Activated T-cell treated with anti-CD3 and anti-CD28 coated beads for 4 hours (primary cell): ENCODE measurements around the gene DIPK1B.

Experiments
- DNase-seq: peaks from one replicate; pipeline ENCODE4 v3.0.0-alpha.2; 2020

DIPK1B gene

GRCh38 chr9:136673088-136673974, 39.0 kb upstream of the DIPK1B start:
- no peak for DNase-seq

- DNase-seq = no peak
These were observed 38.2 kb upstream of the DIPK1B start for GRCh38 chr9:136673975-136674785.

DNA sequence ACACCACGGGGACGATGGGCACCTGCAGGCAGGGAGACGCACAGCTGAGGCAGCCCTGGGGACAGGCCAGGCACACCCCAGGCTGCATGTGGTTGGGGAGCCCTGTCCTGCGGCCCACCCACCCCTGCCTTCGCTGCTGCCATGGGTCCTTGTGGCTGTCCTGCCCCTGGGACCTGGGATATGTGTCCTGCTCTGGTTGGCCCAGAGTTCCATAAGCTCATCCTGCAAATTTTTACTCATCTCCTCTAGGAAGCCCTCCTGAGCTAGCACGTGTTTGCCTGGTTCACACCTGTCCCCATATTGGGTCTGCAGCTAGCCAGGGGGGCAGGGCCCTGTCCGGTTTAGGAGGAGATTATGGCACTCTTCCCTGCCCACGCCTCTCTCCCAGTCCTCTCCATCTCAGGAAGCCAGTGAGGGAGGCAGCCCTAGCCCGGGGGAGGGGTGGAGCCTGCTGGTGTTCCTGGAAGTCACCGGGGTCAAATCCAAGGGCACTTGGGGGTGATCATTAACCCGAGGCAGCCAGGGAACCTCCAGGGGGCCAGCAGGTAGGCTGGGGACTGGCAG, 37.5 kb upstream of the DIPK1B start:
- DNase-seq = no peak

DNA sequence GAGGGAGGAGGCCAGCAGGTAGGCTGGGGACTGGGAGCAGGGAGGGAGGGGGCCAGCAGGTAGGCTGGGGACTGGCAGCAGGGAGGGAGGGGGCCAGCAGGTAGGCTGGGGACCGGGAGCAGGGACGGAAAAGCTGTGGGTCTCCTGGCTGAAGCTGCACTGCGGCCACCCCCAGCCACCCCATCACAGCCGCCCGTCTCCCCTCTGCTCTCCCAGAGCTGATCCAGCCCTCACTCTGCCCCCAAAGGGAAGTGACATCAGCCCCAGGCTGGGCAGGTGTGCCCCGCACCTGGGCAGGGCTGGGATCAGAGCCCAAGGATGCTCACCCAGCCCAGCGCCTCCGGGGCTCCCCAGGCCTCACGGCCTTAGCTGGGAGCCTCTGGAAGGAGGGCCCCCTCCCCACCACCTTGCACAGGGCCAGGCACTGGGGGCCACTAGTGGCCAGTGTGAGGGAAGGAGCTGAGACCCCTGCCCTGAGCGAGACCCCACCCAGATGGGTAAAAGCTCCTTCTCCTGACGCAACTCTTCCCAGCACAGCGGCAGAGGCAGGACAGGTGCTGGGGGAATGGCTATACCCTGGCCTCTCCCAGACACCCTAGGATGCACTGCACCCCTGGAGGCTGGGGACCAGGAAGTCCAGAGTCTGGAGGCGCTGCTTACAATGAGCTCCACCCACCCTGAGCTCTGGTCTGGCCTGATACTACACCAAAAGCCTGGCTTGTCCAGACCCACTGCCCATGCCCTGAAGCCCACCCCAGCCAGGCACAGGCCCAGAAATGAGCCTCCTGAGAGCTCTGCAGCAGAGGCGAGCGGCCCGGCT, 36.7 kb upstream of the DIPK1B start:
- DNase-seq = no peak

GRCh38 chr9:136676297-136676794, 36.0 kb upstream of the DIPK1B start:
- no peak for DNase-seq

- no peak for DNase-seq
These were observed 35.3 kb upstream of the DIPK1B start for GRCh38 chr9:136676920-136677686.

- DNase-seq = no peak
These were observed 34.3 kb upstream of the DIPK1B start for GRCh38 chr9:136678034-136678433.

DNA sequence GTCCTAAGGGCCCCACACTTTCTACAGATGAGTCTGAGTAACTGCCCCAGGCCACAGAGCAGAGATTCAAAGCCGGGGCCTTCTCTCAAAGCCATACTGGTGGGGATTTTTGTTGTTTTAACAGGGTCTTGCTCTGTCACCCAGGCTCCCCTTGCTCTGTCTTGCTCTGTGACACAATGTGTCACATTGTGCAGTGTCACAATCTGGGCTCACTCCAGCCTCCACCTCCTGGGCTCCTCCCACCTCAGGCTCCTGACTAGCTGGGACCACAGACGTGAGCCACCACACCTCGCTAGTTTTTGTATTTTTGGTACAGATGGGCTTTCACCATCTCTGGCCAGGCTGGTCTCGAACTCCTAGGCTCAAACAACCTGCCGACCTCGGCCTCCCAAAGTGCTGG, 33.7 kb upstream of the DIPK1B start:
- DNase-seq = no peak

- DNase-seq = no peak
These were observed 32.9 kb upstream of the DIPK1B start for GRCh38 chr9:136679431-136679941.

DNA sequence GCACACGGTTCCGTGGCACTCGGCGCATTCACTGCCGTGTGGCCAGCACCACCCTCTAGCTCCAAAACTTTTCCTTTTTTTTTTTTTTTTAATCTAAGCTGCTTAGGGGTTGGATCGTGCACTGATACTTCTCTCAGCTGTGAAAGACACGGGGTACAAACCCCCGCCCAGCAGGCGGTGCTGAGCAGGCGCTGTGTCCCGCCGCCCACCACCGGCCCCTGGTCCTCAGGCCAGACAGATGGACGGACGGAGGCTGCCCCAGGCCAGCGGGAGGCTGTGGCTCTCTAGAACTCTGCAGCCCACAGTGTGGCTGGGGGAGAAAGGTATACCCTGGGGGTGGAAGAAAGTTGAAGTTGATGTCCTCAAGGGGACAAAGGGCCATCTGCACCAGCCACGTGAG, 31.3 kb upstream of the DIPK1B start:
- DNase-seq = no peak

DNA sequence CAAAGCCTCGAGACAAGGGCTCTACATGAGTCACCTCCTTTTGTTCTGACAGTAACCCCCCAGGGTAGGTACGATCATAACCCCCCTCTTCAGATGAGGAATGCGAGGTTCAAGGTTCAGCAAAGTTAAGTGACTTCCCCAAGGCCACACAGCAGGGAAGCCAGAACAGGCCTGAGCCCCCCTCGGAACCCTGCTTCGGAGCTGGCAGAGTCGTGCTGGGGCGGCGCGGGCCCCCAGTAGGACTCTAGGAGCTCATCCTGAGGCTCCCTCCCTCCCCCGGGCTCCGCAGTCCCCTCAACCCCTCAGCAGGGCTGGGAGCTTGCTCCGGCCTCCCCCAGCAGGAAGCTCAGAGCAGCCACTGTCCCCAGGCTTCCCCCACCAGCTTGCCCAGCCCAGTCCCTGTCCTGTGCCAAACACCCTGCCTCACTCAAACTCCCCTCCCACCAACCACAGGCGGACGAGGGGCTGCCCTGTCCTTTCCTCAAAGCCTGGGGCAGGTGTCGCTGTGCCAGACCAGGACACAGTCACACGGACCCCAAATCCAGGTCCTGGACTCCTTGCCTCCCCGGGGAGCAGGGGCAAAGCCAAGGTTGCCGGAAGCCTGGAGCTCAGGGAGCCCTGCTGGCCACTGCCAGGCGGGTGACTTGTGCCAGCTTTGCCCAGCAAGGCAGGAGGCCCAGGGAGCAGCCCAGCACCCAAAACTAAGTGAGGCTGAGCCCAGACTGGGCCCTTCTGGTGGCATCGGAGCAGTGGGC, 30.2 kb upstream of the DIPK1B start:
- DNase-seq = no peak

DNA sequence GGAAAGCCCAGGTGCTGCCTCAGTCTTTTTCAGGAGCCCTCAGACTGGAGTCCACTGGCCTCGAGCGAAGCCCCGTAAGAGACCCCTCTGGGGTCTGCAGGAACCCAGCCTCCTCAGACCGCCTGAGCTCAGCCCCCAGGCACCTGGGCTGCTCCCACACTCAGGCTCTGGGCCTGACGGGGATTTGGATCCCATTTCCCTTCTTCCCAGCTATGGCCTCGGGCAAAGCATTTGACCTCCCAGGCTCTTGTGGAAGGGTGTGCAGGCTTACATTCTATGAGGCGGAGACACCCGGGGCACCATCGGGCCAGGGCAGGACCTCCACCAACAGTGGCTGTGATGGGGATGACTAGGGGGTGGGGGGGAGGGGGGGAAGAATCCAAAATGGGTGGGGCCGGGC, 29.7 kb upstream of the DIPK1B start:
- no peak for DNase-seq

DNA sequence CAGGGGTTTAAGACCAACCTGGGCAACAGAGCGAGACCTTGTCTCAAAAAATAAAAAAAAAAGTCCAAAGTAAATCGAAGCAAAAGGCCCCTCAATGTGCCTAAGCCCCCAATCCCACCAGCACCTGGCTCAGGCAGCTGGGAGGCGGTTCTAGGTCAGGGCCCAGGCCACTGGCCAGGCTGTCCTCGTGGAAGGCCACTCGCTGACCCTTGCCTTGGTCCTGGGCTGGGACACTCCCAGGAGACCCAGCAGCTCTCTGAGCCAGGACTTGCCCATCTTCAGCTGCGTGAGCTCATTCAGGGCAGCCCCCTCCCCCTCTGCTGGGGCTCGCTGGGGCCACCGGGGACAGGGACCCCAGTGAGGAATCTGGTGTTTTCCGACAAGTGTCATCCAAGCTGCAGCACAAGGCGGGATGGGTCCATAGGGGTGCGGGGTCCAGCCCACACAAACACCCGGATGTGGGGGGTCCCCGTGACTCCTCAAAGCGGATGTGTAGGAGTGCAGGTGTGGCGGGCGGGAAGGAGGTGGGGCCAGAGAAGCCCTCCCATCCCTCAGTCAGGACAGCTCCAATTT, 29.1 kb upstream of the DIPK1B start:
- no peak for DNase-seq

GRCh38 chr9:136683755-136684154, 28.6 kb upstream of the DIPK1B start:
- no peak for DNase-seq

DNA sequence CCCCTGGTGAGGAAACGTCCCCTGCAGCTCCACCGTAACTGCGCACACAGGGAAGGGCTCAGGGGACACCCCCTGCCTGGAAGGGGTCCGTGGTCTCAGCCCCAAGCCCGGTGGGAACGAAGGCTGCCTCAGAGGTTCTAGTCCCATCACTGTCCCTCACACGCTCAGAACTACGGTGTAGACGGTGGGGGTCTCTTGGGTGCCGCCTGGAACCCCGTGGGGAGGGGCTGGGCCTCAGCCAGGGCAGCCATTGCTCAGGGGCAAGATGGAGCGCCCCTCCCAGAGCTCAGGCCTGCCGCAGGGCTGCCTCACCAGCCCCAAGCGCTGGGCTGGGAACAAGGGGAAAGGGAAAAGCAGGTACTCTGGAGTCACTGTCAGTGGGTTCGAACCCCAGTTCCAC, 28.0 kb upstream of the DIPK1B start:
- DNase-seq = no peak

DNA sequence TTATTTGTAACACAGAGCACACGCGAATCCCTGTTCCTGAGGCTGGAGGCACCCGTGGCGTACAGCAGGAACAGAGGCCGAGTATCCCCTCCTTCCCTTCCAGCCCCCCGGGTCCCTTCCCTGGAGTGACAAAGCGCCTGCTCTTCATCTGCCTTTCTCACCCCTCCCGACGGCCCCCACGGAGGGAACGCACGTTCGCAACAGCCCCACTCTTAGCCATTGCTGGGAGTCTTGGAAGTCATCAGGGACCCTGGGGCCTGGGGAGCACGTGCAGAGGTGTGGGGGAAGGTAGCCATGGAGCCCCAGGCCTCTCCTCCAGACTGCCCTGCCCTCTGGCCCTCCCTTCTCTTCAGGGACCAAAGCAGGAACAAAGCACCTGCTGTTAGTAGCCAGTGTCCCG, 27.6 kb upstream of the DIPK1B start:
- no peak for DNase-seq

- DNase-seq = no peak
These were observed 27.2 kb upstream of the DIPK1B start for GRCh38 chr9:136685216-136685615.

- no peak for DNase-seq
These were observed 26.4 kb upstream of the DIPK1B start for GRCh38 chr9:136685790-136686533.

DNA sequence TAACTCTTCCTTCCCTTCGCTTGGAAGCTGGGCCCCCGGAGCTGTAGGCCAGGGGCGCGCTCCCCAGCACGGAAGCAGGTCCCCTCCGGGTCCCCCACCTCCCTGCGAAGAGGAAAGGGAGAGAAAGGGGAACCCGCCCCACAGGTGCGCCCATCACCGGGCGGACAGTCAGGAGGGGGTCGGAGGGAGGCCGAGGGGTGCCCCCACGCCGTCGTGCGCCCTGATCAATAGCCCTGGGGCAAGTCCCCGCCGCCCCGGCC, 25.9 kb upstream of the DIPK1B start:
- DNase-seq = no peak
